HL-60 (cell line): ENCODE measurements around the gene ZNRF3.

Experiments used
- GABPA ChIP-seq: IDR thresholded peaks from 2 replicates; pipeline ENCODE4 v1.6.1; 2012; ENCODE audit warnings: low read depth
- POLR2AphosphoS5 ChIP-seq: IDR thresholded peaks from 2 replicates; pipeline ENCODE4 v1.6.1; 2012; ENCODE audit warnings: low read depth
- SPI1 ChIP-seq: IDR thresholded peaks from 2 replicates; pipeline ENCODE4 v1.6.1; 2012; ENCODE audit warnings: low read depth, mild to moderate bottlenecking, borderline replicate concordance
- TF ChIP-seq, protein P1 (sequence below): IDR thresholded peaks from one replicate; pipeline ENCODE4 v1.5.1; 2011; ENCODE audit warnings: low read length, control low read depth, inconsistent platforms; ENCODE audit not compliant: insufficient read depth
- TF ChIP-seq, protein P2 (sequence below): IDR thresholded peaks from 2 replicates; pipeline ENCODE4 v1.6.1; 2012; ENCODE audit warnings: low read depth; ENCODE audit not compliant: insufficient replicate concordance

DNA sequence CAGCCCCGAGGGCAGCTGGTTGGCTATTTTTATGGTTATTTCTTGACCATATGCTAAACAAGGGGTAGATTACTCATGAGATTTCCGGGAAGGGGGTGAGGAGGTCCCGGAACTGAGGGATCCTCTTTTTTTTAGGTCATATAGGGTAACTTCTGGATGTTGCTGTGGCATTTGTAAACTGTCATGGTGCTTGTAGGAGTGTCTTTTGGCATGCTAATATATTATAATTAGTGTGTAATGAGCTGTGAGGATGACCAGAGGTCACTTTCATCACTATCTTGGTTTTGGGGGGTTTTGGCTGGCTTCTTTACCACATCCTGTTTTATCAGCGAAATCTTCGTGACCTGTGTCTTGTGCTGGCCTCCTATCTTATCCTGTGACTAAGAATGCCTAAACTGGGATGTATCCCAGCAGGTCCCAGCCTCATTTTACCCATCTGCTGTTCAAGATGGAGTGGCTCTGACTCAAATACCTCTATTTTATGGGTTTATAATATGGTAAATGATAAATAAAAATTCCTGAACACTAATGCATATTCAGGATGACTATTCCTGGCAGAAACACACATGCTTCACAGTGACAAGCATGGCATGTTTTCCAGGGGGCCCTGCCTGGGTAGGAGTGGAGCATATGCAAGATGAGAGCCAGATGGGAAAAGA lies 200.7 kb downstream of the ZNRF3 start:
- TF ChIP-seq, protein P1, sequence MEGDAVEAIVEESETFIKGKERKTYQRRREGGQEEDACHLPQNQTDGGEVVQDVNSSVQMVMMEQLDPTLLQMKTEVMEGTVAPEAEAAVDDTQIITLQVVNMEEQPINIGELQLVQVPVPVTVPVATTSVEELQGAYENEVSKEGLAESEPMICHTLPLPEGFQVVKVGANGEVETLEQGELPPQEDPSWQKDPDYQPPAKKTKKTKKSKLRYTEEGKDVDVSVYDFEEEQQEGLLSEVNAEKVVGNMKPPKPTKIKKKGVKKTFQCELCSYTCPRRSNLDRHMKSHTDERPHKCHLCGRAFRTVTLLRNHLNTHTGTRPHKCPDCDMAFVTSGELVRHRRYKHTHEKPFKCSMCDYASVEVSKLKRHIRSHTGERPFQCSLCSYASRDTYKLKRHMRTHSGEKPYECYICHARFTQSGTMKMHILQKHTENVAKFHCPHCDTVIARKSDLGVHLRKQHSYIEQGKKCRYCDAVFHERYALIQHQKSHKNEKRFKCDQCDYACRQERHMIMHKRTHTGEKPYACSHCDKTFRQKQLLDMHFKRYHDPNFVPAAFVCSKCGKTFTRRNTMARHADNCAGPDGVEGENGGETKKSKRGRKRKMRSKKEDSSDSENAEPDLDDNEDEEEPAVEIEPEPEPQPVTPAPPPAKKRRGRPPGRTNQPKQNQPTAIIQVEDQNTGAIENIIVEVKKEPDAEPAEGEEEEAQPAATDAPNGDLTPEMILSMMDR: no peak
- TF ChIP-seq, protein P2, sequence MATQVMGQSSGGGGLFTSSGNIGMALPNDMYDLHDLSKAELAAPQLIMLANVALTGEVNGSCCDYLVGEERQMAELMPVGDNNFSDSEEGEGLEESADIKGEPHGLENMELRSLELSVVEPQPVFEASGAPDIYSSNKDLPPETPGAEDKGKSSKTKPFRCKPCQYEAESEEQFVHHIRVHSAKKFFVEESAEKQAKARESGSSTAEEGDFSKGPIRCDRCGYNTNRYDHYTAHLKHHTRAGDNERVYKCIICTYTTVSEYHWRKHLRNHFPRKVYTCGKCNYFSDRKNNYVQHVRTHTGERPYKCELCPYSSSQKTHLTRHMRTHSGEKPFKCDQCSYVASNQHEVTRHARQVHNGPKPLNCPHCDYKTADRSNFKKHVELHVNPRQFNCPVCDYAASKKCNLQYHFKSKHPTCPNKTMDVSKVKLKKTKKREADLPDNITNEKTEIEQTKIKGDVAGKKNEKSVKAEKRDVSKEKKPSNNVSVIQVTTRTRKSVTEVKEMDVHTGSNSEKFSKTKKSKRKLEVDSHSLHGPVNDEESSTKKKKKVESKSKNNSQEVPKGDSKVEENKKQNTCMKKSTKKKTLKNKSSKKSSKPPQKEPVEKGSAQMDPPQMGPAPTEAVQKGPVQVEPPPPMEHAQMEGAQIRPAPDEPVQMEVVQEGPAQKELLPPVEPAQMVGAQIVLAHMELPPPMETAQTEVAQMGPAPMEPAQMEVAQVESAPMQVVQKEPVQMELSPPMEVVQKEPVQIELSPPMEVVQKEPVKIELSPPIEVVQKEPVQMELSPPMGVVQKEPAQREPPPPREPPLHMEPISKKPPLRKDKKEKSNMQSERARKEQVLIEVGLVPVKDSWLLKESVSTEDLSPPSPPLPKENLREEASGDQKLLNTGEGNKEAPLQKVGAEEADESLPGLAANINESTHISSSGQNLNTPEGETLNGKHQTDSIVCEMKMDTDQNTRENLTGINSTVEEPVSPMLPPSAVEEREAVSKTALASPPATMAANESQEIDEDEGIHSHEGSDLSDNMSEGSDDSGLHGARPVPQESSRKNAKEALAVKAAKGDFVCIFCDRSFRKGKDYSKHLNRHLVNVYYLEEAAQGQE: no peak
- TF ChIP-seq POLR2AphosphoS5 (no peak), GABPA (no peak), SPI1 (no peak)
